NCI-H2196 treated with DMSO at 0.1 percent for 48 hours (cell line): ENCODE data around the gene B9D1.

Source experiments
- DNase-seq: peaks from one replicate; lab custom pipeline; 2025; ENCODE audit not compliant: unreplicated experiment; lab: John Stamatoyannopoulos, UW

The B9D1 gene

GRCh38 chr17:19362277-19363113, at the start of gene B9D1:
Gene B9D1, minus strand, starts transcription at chr17:19362723. Its CDS starts 154 bp downstream, at chr17:19362569.
- DNase-seq, result peak; percentile 53

- DNase-seq, result no peak
Observed at GRCh38 chr17:19411631-19412030, 49.1 kb upstream of the B9D1 start.

DNA sequence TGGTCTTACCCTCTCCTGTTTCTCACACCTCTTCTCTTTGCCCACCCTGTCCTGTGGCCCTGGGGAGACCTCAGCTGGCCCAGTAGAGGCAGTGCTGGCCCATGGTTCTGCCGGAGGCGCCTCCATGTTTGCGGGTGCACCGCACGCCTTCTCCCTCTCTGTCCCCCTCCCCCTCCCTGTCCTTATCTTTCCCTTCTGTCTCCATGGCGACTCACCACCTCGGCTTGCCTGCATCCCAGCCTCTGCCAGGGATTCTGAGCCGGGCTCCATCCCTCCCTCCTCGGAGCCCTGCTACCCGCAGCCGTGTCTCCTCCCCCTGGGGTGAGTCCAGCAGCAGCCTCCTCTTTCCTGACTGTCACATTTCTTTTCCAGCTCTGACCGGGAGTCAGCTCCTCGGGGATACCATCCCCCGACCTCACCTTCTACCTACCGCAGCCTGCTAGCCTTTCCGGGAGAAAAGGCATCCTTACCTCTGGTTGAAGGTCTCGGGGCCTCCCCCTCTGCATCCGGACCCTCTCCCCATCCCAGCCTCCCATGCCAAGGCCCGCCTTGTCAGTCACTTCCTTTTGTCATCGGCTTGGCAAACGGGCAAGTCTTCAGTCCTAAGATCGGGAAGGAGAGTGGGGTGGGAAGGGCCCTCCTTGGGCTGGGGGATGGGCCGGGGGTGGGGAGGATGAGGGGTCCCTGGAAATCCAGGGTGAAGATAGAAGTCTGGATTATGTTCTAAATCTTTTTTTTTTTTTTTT, 48.5 kb upstream of the B9D1 start, which contains the start of gene RNF112:
TSS of gene RNF112 (plus strand) at position 358 of the 746 bp plus-strand sequence. CDS start at position 535, 177 bp downstream.
- no peak for DNase-seq

DNA sequence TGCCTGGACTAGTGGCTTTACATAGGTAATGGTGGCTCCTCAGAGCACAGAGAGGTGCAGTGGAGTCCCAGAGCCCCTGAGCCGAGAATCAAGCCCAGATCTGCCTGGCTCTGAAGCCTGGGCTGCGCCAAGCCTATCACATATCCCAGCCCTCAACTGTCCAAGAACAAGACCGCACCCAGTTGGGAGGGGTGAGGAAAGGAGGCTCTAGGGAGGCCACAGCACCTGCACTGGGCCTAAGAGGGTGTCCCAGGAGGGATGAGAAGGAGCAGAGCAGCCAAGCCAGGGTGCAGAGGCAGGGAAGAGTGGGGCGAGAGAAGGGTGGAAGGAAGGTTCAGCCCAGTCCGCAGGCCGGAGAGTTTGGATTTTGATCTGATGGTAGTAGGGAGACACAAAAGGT, 47.6 kb upstream of the B9D1 start:
- no peak for DNase-seq

DNA sequence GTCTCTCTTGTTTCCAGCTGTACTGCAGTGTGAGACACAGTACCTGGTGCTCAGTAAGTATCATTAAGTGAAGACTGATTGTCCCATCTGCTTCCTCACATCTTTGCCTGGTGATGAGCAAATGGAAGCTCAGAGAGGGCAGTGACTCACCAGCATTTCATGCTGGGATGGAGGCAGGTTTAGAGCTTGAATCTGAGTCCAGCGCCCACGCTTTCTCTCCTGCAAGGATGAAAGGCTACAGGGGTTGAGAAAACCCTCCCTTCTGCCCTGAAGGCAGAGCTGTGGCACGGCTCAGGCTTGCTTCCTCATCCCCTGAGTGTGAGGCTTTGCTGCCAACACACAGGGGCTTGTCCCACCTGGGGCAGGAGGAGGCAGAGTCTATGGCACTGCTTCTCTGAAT, 47.0 kb upstream of the B9D1 start:
- DNase-seq, result no peak

DNA sequence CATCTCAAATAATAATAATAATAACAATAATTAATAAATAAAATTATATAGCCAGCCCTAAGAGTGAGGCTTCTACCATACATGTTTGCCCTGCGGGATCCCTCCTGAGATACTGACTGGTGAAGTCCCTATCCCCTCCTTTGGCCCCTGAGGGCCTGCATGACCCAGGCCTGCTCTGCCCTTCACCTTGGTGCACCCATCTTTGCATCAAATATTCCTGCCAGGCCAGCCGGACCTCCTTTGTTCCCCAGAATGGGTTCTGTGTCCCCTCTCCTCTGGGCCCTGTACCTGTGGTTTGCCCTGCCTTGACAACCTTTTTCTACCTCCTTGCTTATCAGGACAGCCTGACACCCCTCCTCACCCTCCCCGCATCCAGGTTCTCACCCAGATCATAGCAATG, 46.5 kb upstream of the B9D1 start:
- no peak for DNase-seq

DNA sequence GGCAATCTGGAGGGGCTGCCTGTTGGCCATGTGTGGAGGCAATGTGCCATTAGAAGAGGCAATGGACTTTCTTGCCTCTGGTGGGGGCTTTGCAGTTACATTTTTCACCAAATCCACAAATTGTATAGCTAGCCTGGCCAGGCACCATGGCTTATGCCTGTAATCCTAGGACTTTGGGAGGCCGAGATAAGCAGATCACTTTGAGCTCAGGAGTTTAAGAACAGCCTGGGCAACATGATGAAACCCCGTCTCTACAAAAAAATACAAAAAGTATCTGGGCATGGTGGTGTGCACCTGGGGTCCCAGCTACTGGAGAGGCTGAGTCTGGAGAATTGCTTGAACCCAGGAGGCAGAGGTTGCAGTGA, 45.8 kb upstream of the B9D1 start:
- DNase-seq, result no peak

DNA sequence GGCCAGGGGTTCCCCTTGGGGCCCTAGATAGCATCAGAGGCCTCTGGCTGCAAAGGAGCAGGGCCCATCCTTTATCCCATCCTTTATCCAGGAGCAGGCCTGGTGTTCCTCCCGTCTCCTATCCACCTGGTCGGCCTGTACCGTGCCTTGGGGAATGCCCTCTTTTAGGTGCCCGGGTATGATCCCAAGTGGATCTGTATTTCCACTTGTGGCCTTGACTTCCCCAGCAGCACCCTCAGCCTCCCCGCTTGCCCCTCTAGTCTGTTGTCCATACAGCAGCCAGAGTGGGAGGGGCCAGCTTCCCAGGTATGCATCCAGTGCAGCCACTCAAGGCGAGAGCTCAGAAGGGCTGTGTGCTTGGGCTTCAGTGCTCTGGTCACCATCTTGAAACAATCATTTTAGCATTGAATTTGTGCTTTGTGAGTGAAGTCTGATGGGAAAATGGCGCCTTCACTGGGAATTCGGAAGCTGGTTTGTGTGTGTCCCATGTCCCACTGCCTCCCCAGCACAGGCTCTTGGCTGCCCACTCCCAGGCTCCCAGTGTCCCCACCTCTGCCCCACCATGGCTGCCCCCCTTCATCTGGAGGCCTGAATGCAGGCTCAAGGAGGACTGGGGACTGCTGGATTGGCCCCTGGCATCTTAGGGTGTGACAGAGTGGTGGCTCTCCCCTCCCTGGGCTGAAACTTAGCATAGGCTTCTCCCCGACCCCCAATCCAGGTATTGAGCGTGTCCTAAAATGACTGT, 45.2 kb upstream of the B9D1 start:
- DNase-seq, result no peak

GRCh38 chr17:19405114-19405513, 42.6 kb upstream of the B9D1 start:
- DNase-seq, result no peak

DNA sequence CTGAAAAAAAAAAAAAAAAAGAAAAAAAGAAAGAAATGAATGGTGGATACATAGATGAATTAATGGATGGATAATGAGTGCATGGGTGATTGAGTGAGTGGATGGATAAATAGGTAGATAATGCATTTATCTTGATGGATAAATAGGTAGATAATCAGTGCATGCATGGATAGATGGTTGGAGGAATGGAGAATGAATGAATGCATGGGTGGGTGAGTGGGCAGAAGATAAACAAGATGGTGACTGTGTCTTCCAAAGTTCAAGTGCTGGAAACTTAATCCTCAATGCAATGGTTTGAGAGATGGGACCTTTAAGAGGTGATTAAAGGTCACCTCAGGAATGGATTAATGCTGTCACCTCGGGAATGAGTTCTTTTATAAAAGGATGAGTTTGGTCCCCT, 41.7 kb upstream of the B9D1 start:
- DNase-seq, result no peak

DNA sequence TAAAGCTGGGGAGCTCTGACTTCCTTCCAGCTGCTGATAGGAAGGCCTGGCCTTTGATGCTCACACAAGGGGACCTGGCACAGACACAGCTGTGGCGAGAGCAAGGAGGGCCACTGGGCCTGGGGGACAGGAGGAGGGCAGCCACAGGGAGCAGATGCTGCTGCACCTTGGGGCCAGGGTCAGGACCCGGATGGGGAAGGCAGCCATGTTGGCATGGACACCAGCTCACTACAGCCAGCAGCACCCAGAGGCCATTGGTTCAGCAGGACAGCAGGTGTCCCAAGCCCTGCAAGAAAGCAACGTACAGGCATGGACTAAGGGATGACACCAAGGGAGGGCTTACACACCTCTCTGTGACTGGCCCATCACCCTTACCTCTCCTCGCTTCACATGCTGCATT, 40.5 kb upstream of the B9D1 start:
- no peak for DNase-seq

- no peak for DNase-seq
Observed at GRCh38 chr17:19402171-19402570, 39.6 kb upstream of the B9D1 start.

DNA sequence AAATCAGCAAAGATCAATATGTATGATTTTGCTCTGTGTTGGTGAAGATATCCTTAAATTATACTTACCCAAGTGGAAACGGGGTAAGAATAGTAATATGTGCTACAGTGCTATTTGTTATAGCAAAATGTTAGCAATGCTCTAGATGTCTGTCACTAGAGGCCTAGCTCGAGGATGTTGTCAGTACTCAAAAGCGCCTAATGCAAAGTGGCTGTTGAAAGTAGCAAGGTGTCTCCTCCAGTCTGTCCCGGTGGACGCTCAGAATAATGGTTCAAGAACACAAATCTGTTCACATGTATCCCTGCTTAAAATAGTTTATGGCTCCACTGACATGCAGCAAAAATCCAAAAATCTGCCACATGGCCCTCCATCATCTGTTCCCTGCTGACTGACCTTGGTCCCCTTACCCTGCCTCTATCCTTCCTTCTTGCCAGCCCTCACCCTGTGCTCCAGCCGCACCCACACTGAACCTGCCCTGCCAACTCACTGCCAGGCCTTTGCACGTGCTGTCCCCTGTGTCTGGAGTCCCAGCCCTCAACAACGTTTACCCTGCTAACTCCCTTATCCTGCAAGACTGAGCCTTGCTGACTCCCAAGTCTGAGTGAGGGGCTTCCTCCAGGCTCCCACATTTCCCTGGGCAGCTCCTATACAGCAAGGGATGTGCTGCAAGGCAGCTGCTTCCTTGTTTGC, 38.9 kb upstream of the B9D1 start:
- no peak for DNase-seq

DNA sequence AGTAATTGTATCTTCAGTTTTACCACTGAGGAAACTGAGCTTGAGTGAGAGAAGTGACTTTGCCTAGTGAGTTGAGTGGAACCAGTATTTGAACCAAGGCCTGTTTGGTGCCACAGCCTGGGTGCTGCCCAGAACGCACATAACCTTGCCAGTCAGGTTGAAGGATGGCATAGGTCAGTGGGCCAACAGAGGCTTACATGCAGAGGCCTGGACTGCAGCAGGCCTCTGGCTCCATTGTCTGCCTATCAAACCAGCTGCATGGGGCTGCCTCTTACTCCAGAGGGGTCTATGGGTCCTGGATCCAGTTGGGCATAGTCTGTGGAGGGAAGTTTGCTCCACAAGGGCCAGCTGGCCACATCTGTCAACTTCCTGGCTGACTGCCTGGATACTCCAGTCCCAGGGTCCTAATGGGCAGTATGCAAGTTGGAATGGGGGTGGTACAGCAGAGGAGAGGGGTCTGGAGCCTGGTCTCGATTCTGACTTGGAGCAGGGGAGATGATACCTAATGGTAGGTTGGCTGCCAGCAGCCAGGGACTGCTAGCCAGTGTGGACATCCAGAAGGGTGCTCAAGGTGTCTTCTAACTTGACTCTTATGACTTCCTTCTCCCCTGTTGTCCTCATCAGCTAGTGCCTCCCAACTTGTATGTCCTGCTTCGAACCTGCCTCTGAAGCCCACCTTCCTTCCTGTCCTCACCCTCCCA, 37.4 kb upstream of the B9D1 start:
- DNase-seq, result no peak

DNA sequence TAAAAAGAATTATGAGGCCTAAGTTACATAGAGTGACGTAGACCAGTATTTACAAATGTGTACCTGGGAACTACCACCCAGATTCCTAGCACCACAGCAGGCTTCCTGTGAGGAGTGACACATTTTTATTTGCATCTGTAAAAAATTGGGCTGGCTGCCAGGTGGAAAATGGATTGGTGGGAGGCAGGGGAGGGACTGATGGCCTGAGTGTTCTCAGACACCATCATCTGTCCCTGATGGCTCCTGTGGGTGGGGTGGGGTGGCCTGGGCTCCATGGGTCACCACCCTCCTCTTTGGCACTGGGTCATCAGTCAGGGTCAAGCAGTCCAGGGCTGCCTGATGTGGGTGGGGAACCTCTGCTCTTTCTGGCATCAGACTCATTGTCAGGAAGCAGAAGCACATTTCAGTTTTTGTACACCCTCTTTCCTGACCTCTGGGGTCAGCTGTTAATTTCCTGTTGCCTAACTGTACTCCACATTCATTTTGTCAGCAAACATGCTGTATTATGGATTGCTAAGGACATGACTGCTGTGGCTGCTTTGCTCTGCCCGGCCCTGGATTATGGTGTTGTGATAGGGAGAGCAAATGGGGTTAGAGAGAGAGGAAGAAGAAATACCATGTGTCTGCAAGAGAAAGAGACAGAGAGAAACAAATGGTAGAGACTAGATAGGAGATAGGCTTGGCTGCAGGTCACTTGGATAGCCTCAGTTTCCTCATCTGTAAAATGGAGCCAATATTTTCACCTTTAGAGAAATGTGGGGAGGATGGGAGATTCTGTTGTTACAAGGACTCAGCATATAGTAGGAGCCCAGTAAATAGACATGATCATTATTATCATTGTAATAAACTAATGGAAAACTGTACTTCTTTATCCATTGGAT, 36.0 kb upstream of the B9D1 start:
- DNase-seq, result no peak

DNA sequence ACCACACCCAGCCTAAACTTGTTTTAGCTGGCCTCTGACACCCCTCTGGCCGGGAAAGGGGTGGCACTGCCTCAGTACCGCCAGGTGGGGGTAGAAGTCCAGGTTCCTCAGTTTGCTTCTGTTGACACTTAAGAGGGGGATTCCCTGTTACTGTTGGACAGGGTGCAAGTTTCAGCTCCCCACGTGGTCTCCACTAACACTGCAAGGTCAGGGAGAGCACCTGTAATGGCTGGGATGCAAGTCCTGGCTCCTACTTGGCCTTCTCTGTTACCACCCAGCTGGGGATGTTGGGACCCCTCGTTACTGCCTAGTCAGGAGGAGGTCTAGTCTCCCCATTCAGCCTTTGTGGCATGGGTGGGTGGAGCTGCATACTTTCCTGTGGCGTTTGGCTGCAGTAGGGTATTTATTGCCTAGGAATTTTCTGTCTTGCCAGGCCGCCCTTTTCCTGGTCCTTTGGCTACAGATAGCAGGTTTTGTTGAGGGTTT, 35.1 kb upstream of the B9D1 start:
- DNase-seq, result no peak

DNA sequence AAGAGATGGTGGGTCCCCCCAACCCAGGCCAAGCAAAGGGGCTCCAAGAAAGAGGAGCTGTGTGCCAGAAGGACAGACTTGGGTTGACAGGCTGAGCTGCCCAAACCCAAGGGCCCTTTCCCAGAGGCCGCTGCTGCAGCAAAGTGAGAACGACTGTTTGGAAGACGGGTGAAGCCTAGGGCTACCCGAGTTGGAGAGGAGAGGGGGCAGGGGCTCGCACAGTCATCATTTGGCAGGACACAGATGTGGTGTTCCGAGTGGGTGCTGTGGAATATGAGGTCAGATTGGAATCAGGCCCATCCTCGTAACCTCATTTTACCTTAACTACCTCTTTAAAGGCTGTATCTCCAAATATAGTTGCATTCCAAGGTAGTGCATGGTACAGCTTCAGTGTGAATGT, 29.8 kb upstream of the B9D1 start:
- no peak for DNase-seq

GRCh38 chr17:19391432-19391831, 28.9 kb upstream of the B9D1 start:
- no peak for DNase-seq

DNA sequence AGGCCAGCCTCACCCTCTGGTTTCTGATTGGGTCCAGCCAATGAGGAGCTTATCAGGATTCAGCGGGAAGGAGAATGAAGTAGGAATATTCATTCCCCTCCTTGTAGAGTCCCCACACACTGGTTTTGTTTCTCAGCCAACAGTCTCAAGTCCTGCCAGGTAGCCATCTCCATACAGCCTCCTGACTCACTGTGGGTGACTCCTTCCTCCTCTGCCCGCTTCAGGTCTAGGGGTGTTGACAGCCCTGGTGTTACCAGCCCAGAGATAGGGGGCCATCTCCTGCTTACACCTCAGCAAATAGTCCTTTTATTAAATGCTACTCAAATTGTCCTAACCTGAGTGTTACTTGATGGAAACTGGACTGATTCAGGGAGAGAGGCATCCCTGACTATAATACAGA, 28.4 kb upstream of the B9D1 start:
- no peak for DNase-seq
